Non-pigmented ciliary epithelial cell (primary cell): ENCODE measurements around the gene ZFP1.

Source experiments
- DNase-seq: peaks from one replicate; pipeline ENCODE4 v3.0.0-alpha.2; 2010; ENCODE audit warnings: low read depth

Gene ZFP1

GRCh38 chr16:75148311-75149195, at the start of gene ZFP1:
Gene ZFP1 (plus strand): TSS chr16:75148524. CDS start chr16:75152952, 4,428 bp downstream.
- DNase-seq = peak; percentile 46

- DNase-seq = no peak
Measured at GRCh38 chr16:75099075-75099667, 49.2 kb upstream of the ZFP1 start.

- DNase-seq = no peak
Measured at GRCh38 chr16:75099738-75100602, 48.4 kb upstream of the ZFP1 start.

GRCh38 chr16:75100603-75100990, 47.7 kb upstream of the ZFP1 start:
- no peak for DNase-seq

GRCh38 chr16:75101635-75102034, 46.7 kb upstream of the ZFP1 start:
- no peak for DNase-seq

- DNase-seq = no peak
Measured at GRCh38 chr16:75102595-75102994, 45.7 kb upstream of the ZFP1 start.

GRCh38 chr16:75103994-75104393, 44.3 kb upstream of the ZFP1 start:
- DNase-seq = no peak

GRCh38 chr16:75104836-75105235, 43.5 kb upstream of the ZFP1 start:
- DNase-seq = no peak

- DNase-seq = no peak
Measured at GRCh38 chr16:75105306-75106061, 42.8 kb upstream of the ZFP1 start.

GRCh38 chr16:75106351-75107274, 41.7 kb upstream of the ZFP1 start:
- DNase-seq = no peak

- DNase-seq = no peak
Measured at GRCh38 chr16:75107505-75107904, 40.8 kb upstream of the ZFP1 start.

GRCh38 chr16:75108792-75109731, 39.3 kb upstream of the ZFP1 start:
- DNase-seq = peak; percentile 67

- DNase-seq = no peak
Measured at GRCh38 chr16:75109732-75110243, 38.5 kb upstream of the ZFP1 start.

- DNase-seq = peak; percentile 58
Measured at GRCh38 chr16:75110637-75111513, 37.4 kb upstream of the ZFP1 start.

GRCh38 chr16:75111514-75111940, 36.8 kb upstream of the ZFP1 start:
- no peak for DNase-seq

- no peak for DNase-seq
Measured at GRCh38 chr16:75111961-75112733, 36.2 kb upstream of the ZFP1 start.

- no peak for DNase-seq
Measured at GRCh38 chr16:75112734-75113491, 35.4 kb upstream of the ZFP1 start.
